ENCODE results near the gene MRPS12.
A peak's percentile ranks its signal among the peaks of the same experiment; 100 is the strongest.

MRPS12 gene

GRCh38 chr19:38892841-38893240, 37.9 kb upstream of the MRPS12 start:
- TF ChIP-seq ZNF555 (tag by site-specific recombination; conservative IDR thresholded peaks at IDR 0.05) (no peak), ZNF488 (tag by site-specific recombination; IDR thresholded peaks at IDR 0.05) (no peak), ZNF121 (tag by site-specific recombination; IDR thresholded peaks at IDR 0.05) (peak; percentile 36; the same call in 1 of the 2 replicates), SP2 (tag by site-specific recombination; IDR thresholded peaks at IDR 0.05) (0 out of 2 replicates have a peak, but pooled peaks have one; percentile 21), ZNF514 (tag by site-specific recombination; IDR thresholded peaks at IDR 0.05) (no peak), REPIN1 (tag by site-specific recombination; IDR thresholded peaks at IDR 0.05; ENCODE audit: low read depth) (no peak), ZBTB26 (tag by site-specific recombination; optimal IDR thresholded peaks at IDR 0.05) (no peak)
- TF ChIP-seq, protein P1, sequence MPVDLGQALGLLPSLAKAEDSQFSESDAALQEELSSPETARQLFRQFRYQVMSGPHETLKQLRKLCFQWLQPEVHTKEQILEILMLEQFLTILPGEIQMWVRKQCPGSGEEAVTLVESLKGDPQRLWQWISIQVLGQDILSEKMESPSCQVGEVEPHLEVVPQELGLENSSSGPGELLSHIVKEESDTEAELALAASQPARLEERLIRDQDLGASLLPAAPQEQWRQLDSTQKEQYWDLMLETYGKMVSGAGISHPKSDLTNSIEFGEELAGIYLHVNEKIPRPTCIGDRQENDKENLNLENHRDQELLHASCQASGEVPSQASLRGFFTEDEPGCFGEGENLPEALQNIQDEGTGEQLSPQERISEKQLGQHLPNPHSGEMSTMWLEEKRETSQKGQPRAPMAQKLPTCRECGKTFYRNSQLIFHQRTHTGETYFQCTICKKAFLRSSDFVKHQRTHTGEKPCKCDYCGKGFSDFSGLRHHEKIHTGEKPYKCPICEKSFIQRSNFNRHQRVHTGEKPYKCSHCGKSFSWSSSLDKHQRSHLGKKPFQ (tag by site-specific recombination; IDR thresholded peaks at IDR 0.05): no peak
- H3K4me1 ChIP-seq (ENCODE audit: control insufficient read depth, insufficient read depth, low read length): peaks cover 3% of the 10 kb centered on the region; the same call in 1 of the 2 replicates
- H3K9me3 ChIP-seq (ENCODE audit: control insufficient read depth, insufficient read depth, low read depth, low read length): no peaks in the 10 kb centered on the region
- POLR2A ChIA-PET: interaction anchor here (0.5 to 0.8 kb wide), 2 partner anchors 16 to 29 kb away, joined by 3 read pairs; no protein-coding TSS in a partner anchor
- CTCF ChIA-PET: interaction anchor here (0.7 kb wide), 1 partner anchor 150 kb away, joined by 5 read pairs; no protein-coding TSS in a partner anchor
- H3K4me3 ChIP-seq (ENCODE audit: low read depth, low read length): no peak overlapping the region
- H3K27ac ChIP-seq (ENCODE audit: extremely low read depth, low read depth, low read length): 0 out of 2 replicates have a peak overlapping the region, but pooled peaks have one; percentile 31
- H3K36me3 ChIP-seq (ENCODE audit: control insufficient read depth in 2 of 2, insufficient read depth in 1 of 2, low read length in 2 of 2): peaks cover 17 to 31% of the 10 kb centered on the region in 2 experiments

DNA sequence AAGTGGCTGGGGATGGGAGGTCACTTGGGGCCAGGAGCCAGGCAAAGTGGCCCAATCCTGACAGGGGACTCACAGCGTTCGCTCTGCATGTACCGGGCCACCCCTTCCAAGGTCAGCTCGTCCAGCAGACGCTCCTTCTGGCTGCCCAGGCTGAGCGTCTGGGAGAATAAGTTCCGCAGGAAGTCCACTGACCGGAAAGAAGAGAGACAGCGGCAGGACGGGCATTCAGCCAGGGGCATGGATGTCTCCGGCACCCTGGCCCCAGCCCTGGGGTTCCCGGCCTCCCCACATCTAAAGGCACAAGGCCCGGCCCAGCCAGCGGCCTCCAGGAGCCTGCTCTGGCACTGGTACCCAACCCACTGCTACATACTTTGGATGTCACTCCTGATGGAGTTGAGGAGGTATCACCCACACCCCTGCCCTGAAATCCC, 37.4 kb upstream of the MRPS12 start:
- peaks cover 6% of the 10 kb centered on the region for H3K4me1 ChIP-seq (ENCODE audit: control insufficient read depth, insufficient read depth, low read length)
- ChIA-PET CTCF (interaction anchor here (0.7 kb wide), 1 partner anchor 151 kb away, joined by 5 read pairs; no protein-coding TSS in a partner anchor), POLR2A (interaction anchor here (0.5 to 0.8 kb wide), 2 partner anchors 16 to 19 kb away, joined by 3 read pairs; no protein-coding TSS in a partner anchor)
- peaks cover 12 to 28% of the 10 kb centered on the region in 2 experiments for H3K36me3 ChIP-seq (ENCODE audit: control insufficient read depth in 2 of 2, insufficient read depth in 1 of 2, low read length in 2 of 2)
- no peak for TF ChIP-seq ZNF792 (tag by site-specific recombination; IDR thresholded peaks at IDR 0.05)
- TF ChIP-seq ZNF514 (tag by site-specific recombination; IDR thresholded peaks at IDR 0.05): no peak
- TF ChIP-seq ZNF10 (tag by site-specific recombination; IDR thresholded peaks at IDR 0.05): no peak
- no peak for TF ChIP-seq ZNF248 (tag by site-specific recombination; IDR thresholded peaks at IDR 0.05)
- 0 out of 2 replicates have a peak overlapping the region, but pooled peaks have one; percentile 31 for H3K27ac ChIP-seq (ENCODE audit: extremely low read depth, low read depth, low read length)
- no peak overlapping the region for H3K4me3 ChIP-seq (ENCODE audit: low read depth, low read length)
- no peaks in the 10 kb centered on the region for H3K9me3 ChIP-seq (ENCODE audit: control insufficient read depth, insufficient read depth, low read depth, low read length)

DNA sequence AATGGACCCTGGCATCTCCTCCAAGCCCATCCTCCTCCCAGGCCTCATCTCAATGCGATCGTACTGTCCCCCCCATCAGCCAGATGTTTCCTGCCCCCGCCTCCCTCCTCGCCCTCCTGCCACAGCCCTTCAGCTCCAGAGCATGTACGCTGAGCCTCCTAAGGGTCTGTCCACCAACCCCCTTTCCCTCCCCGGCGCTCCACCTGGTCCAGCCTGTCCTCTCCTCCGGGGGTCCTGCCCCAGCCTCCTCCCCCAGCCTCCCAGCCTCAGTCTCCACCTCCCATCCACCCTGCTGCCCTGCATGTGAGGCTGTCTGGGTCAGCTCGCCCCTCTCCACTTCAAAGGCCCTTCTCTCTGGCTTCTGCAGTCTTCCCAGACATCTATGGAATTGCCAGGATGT, 35.8 kb upstream of the MRPS12 start:
- ChIA-PET CTCF (interaction anchor here (0.7 to 3.2 kb wide), 3 partner anchors 34 to 492 kb away, joined by 3 to 7 read pairs (median 5); partner anchors contain the start of gene FAM98C), POLR2A (no interaction called here)

More for the DNA sequence above, 35.8 kb upstream of the MRPS12 start:
- H3K9me3 ChIP-seq (ENCODE audit: control insufficient read depth, insufficient read depth, low read depth, low read length): no peaks in the 10 kb centered on the region
- H3K4me3 ChIP-seq (ENCODE audit: low read depth, low read length): no peak overlapping the region
- H3K27ac ChIP-seq (ENCODE audit: extremely low read depth, low read depth, low read length): no peak overlapping the region
- TF ChIP-seq, protein P2, sequence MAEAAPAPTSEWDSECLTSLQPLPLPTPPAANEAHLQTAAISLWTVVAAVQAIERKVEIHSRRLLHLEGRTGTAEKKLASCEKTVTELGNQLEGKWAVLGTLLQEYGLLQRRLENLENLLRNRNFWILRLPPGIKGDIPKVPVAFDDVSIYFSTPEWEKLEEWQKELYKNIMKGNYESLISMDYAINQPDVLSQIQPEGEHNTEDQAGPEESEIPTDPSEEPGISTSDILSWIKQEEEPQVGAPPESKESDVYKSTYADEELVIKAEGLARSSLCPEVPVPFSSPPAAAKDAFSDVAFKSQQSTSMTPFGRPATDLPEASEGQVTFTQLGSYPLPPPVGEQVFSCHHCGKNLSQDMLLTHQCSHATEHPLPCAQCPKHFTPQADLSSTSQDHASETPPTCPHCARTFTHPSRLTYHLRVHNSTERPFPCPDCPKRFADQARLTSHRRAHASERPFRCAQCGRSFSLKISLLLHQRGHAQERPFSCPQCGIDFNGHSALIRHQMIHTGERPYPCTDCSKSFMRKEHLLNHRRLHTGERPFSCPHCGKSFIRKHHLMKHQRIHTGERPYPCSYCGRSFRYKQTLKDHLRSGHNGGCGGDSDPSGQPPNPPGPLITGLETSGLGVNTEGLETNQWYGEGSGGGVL (tag by site-specific recombination; IDR thresholded peaks at IDR 0.05): 0 out of 2 replicates have a peak, but pooled peaks have one; percentile 28
- TF ChIP-seq, protein P3, sequence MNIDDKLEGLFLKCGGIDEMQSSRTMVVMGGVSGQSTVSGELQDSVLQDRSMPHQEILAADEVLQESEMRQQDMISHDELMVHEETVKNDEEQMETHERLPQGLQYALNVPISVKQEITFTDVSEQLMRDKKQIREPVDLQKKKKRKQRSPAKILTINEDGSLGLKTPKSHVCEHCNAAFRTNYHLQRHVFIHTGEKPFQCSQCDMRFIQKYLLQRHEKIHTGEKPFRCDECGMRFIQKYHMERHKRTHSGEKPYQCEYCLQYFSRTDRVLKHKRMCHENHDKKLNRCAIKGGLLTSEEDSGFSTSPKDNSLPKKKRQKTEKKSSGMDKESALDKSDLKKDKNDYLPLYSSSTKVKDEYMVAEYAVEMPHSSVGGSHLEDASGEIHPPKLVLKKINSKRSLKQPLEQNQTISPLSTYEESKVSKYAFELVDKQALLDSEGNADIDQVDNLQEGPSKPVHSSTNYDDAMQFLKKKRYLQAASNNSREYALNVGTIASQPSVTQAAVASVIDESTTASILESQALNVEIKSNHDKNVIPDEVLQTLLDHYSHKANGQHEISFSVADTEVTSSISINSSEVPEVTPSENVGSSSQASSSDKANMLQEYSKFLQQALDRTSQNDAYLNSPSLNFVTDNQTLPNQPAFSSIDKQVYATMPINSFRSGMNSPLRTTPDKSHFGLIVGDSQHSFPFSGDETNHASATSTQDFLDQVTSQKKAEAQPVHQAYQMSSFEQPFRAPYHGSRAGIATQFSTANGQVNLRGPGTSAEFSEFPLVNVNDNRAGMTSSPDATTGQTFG (tag by site-specific recombination; IDR thresholded peaks at IDR 0.05; ENCODE audit: borderline replicate concordance): 0 out of 2 replicates have a peak, but pooled peaks have one; percentile 10
- TF ChIP-seq ZNF785 (tag by site-specific recombination; IDR thresholded peaks at IDR 0.05) (no peak), ZNF561 (tag by site-specific recombination; IDR thresholded peaks at IDR 0.05; ENCODE audit: borderline replicate concordance) (no peak), ZBTB20 (tag by site-specific recombination; IDR thresholded peaks at IDR 0.05) (no peak)
- peaks cover 13% of the 10 kb centered on the region for H3K4me1 ChIP-seq (ENCODE audit: control insufficient read depth, insufficient read depth, low read length)
- peaks cover 8 to 12% of the 10 kb centered on the region in 2 experiments for H3K36me3 ChIP-seq (ENCODE audit: control insufficient read depth in 2 of 2, insufficient read depth in 1 of 2, low read length in 2 of 2)

Data from HEK293 (cell line).